Adrenal gland (tissue), 5 donors: Measurements from ENCODE around the gene ZNF652.

ENCODE experiments used
- POLR2A ChIP-seq, 2 donors: fragments of 450-650 bp; IDR thresholded peaks; one replicate each; pipeline ENCODE4 v1.6.1; 2017; ENCODE audit warnings: antibody characterized with exemption in 2 of 2, mild to moderate bottlenecking in 2 of 2, moderate library complexity in 1 of 2
- TF ChIP-seq, protein P1 (sequence below), 6 experiments: fragments of 450-650 bp in 4 of 6; fragments of 200-600 bp in 2 of 6; sonication (generic) in 1 of 6; IDR thresholded peaks; 1 replicate in 5 of 6; 2 replicates in 1 of 6; pipeline versions ENCODE4 v1.5.1 to v1.8.0; 2016 to 2021; ENCODE audit warnings: antibody characterized with exemption in 6 of 6, mild to moderate bottlenecking in 2 of 6, moderate library complexity in 1 of 6
- donor health status: DM: no; HTN: no; CAD: no.

- TF ChIP-seq, protein P1, sequence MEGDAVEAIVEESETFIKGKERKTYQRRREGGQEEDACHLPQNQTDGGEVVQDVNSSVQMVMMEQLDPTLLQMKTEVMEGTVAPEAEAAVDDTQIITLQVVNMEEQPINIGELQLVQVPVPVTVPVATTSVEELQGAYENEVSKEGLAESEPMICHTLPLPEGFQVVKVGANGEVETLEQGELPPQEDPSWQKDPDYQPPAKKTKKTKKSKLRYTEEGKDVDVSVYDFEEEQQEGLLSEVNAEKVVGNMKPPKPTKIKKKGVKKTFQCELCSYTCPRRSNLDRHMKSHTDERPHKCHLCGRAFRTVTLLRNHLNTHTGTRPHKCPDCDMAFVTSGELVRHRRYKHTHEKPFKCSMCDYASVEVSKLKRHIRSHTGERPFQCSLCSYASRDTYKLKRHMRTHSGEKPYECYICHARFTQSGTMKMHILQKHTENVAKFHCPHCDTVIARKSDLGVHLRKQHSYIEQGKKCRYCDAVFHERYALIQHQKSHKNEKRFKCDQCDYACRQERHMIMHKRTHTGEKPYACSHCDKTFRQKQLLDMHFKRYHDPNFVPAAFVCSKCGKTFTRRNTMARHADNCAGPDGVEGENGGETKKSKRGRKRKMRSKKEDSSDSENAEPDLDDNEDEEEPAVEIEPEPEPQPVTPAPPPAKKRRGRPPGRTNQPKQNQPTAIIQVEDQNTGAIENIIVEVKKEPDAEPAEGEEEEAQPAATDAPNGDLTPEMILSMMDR (IDR thresholded peaks at IDR 0.05): no peak
- no peak for TF ChIP-seq POLR2A (IDR thresholded peaks at IDR 0.05)
Observed at GRCh38 chr17:49386373-49386772, 24.3 kb upstream of the ZNF652 start.
